ENCODE measurements around the gene TIMM8A. TPM values are rescaled to one million over a fixed set of nuclear protein-coding genes. Genes with fewer than 3 reads are reported as not detected.

TIMM8A gene, protein sequence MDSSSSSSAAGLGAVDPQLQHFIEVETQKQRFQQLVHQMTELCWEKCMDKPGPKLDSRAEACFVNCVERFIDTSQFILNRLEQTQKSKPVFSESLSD
- 1.2 and 10.7 TPM in 2 replicates for total RNA-seq

DNA sequence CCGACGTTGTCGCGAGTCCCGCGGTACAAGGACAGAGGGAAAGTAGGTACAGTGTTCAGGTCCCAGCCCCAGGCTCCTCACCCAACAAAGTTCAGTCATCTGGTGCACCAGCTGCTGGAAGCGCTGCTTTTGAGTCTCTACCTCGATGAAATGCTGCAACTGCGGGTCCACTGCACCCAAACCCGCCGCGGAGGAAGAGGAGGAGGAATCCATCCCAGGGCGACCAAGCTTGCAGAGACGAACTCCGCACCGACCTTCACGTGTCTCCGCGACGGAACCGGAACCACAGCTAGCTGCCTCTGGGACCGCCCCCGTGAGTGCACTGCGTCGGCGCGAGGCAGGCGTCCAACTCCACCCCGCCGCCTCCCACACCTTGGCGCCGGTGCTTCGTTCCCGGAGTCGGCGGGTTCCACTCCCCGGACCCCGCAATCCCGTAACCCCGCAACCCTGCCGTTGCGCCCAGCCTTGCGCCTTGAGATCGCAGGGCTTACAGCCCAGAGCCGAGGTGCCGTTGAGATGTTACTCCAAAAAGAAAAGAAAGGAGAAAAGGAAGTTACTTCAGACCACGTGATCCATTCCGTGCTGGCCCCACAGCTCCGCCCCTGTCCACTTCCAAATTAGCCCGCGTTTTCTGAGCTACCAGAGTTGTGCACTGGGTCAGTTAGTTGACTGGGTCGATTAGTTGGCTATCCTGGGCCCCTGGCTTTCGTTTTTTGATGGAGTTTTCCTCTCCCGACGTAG is at the start of gene TIMM8A:
Gene TIMM8A, minus strand, starts transcription at position 291 of the 741 bp plus-strand sequence. Its CDS starts 78 bp downstream, at position 213.
- peak; percentile 51 for DNase-seq (ENCODE audit: low read depth)

DNA sequence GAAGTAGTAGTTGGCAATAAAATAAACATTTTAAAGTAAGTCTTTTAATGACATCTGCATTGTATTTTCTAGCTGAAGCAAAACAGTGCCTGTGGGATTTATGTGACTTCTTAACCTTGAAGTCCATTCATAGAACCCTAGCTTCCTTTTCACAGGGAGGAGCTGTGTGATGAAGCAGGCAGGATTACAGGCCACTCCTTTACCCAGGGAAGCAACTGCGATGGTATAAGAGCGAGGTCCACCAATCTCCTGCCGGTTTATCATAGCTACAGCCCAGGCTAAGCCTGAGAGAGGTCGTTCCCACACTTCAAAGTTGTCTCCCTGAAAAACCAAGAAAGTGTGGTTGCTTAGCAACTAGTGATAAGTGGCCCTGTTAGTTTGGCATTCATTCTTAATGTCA is 49.2 kb upstream of the TIMM8A start:
- DNase-seq (ENCODE audit: low read depth), result peak; percentile 75

DNA sequence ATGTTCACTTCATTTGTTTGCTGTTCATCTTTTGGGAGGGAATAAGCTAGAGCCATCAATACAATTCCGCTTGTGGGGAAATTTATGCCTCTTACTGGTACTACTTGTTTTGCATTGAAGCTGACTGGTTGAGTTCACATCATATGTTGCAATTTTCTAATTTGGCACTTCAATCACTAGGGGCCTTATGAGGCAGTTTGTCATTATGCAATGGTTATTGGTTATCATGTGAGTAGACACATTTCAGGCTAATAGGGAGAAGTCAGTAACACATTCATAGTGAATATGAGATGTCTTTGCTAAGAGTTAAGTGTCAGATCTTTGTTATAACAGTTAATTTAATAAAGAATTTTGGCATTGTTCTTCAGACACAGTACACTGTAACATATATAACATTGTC is 47.2 kb upstream of the TIMM8A start:
- peak; percentile 39 for DNase-seq (ENCODE audit: low read depth)

DNA sequence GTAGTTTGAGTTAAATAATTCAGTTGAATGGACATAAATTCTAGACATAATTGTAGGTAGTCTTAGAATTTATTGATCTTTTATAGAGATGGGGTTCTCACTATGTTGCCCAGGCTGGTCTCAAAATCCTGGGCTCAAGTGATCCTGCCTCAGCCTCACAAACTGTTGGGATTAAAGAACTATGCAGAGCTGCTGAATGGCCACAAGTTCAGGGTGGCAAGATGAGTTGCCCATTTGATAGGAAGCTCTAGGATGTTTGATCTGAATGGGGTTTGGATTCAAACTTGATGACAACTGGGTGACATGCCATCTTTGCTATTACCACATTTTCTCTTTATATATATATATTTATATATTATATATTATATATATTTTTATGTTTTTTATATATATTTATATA is 45.8 kb upstream of the TIMM8A start:
- no peak for DNase-seq (ENCODE audit: low read depth)

DNA sequence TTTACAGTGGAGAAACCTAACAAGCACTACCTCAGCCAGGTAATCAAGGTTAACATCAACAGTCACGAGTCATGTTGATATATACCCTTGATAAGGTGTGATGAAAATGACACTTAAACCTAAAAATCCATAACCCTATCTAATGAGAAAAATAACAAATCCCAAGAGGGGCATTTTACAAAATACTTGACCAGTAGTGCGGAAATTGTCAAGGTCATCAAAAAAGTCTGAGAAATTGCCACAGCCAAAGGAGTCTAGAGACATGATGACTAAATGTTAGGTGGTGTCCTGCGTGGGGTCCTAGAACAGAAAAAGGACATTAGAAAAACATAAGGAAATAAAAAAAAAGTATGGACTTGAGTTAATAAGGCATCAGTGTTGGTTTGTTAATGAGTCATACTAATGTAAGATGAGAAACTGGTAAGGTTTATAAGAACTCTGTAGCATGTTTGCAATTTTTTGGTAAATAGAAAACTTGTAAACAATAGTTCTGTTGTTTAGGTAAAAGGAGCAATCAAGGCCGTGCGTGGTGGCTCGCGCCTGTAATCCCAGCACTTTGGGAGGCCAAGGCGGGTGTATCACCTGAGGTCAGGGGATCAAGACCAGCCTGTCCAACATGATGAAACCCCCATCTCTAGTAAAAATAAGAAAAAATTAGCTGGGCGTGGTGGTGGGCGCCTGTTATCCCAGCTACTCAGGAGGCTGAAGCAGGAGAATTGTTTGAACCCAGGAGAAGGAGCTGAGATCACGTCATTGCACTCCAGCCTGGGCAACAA is 45.2 kb upstream of the TIMM8A start:
- no peak for DNase-seq (ENCODE audit: low read depth)

DNA sequence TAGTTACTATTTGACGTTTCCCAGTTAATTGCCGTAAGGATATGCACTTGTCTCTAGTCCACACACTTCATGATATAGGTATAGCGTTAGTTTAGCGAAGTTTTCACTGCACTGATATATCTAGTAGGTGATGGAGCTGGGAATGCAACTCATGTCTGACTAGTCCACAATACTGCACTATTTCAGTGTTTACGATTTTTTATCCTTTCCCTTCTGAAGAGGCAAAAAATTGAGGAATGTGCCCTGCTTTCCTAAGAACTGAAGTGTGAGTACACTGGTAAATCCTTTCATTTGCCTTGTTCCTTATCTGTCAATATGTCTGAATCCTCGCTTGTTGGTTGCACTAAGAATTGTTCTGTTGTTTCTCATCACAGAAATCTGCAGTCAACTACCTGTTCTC is 43.3 kb upstream of the TIMM8A start:
- DNase-seq (ENCODE audit: low read depth), result no peak

DNA sequence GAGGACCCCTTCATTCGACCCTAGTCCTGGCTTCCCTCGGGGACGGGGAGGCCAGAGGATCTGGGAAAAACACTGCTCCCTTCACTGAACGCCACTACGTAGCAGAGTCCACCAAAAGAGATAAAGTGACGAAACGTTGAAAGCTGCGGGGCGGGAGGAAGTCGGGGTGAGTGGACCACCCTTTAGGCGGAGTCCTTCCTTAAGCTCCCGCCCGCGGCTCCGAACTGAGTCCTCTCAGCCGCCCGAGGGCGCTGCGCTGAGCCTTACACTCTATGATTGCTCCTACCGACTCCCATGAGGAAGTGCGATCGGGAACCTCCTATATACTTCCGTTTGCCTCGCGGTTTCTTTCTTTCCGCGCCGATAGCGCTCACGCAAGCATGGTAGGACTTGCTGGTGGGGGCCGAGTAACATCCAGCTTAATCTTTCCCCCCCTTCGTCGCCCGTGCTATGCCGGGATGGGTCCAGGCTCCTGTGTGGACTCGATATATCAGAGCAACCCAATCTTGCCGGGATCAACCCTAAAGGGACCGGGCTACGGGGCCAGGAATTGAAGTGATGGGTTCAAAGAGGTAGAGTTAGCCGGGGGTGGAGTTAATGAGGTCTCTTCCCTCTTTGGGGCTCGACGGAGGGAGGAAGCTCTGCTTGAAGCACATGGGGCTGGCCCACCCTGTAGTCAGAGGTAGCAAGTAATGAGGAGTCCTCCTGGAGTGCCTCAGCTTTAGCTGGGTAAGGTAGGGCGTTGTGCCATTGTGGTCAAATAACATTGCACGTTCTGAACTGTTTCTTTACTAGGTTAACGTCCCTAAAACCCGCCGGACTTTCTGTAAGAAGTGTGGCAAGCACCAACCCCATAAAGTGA is 42.4 kb upstream of the TIMM8A start, which contains the start of gene RPL36A:
Gene RPL36A, plus strand, starts transcription at position 348 of the 862 bp plus-strand sequence. Its CDS starts 33 bp downstream, at position 381.
- peak; percentile 85 for DNase-seq (ENCODE audit: low read depth)

DNA sequence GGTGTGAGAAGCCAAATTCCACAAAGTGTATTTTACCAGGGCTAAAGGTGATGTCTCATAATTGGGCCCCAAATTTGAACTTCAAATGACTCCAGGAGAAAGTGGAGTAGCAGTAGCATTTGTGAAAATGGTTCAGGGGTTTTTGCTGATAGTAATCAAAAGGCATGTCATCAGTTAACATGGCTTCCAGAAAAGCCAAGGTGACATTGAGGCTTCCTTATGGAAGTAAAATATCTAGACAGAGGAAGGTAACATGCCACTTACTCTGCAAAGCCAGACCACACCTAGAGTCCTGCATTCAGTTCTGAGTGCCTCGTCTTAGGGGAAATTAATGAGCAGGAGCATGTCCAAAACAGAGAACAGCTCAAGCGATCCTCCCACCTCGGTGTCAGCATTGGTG is 40.1 kb upstream of the TIMM8A start:
- no peak for DNase-seq (ENCODE audit: low read depth)

DNA sequence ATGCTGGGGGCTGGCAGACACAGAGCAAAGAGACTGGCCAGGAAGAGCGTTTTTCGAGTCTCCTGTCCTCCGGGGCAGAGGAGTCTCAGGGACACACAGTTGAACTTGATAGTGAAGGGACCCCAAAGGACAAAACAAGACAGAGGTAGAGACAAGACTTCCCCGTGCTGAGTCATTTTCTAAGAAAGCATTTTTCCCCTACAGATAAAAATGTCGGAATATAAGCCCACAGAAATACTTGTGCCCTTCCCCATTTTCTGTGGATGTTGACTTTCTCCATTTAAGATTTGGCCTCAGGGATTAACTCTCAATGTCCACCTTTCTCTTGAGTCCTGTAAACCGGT is 38.0 kb upstream of the TIMM8A start:
- no peak for DNase-seq (ENCODE audit: low read depth)

DNA sequence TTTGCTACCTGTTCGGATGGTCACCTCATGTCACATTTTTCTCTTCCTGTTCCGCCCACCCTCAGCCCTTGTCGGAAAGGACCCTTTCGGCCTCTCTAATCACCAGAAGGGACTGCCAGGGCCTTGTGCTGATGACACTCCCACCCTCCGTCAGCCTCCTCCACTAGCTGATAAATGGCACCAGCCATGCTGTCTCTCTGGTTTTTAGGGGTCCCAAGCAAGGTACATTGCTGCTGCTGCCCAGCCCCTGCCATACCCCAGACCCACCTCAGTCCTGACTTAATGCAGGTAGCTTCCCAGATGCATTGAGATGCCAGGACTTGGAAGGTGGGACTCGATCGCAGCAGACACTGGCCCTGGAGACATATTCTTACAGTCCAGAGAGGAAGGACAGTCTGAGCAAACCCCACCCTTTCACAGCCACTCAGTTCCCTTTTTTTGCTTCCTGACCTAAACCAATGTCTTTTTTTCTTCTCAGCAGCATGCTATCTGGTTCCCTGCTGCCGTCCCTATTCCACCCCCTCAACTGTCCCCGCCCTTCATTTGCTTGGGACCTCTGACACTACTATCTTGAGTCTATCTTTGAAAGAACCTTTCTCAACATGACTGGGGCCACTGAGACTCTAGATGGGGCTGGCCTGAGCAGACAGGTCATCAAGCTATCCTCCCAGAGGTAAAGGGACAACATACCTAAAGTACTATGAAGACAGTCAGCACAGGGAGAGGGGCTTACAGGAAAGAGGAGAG is 37.4 kb upstream of the TIMM8A start, which contains the start of gene BTK:
Gene BTK, minus strand, starts transcription at position 397 of the 747 bp plus-strand sequence. CDS start 10,907 bp downstream, outside the sequence.
- DNase-seq (ENCODE audit: low read depth), result no peak

DNA sequence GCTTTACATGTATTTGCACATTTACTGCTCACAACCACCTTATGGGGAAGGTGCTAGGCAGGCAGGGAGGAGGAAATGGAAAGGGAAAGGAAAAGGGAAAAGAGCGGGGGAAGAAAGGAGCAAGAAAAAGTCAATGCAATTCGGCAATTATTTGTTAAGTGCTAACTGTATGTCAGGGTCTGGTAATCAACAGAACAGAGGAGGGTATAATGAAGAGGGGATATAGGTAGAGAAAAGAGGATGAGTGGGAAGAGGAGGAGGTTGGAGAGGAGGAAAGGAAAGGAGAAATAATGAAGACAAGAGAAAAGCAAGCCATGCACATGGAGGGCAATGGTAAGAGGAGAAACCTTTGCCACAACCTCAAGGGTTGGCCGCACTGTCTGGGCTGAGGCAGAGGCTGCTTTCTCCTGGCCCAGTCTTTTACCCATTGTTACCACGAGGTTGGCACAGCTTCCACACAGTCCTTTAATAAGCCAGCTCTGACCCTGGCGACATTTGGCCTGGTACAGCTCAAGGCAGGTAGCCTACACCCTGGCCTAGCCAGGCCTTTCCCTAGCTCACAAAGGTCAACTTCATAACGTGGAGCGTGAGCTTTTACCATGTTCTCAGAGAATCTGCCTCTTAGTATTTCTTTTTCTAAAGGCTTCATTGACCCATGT is 36.6 kb upstream of the TIMM8A start:
- no peak for DNase-seq (ENCODE audit: low read depth)

DNA sequence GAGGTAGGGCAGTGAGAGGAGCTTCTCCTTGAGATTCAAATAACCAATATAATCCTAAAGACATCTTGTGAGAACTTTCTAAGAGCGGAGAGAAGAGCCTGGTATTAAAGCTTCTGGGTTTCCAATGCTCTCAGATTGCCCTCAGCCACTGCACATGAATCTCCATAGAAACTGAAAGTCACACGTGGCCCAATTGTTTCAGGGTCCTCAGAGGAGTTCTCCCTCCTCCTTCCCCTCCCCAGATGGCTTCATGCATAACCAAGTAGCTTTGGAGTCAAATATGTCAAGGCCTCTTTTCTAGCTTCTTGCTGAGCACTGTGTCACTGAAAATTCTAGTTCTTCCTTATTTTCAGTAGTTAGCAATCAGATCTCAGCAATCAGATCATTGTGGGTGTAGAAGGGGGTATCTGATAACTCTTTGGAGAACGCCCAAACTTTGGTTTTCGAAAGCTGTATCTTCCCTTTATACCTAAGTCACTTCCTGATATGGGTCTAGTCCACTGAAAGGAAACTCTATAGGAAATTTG is 35.2 kb upstream of the TIMM8A start:
- DNase-seq (ENCODE audit: low read depth), result no peak

DNA sequence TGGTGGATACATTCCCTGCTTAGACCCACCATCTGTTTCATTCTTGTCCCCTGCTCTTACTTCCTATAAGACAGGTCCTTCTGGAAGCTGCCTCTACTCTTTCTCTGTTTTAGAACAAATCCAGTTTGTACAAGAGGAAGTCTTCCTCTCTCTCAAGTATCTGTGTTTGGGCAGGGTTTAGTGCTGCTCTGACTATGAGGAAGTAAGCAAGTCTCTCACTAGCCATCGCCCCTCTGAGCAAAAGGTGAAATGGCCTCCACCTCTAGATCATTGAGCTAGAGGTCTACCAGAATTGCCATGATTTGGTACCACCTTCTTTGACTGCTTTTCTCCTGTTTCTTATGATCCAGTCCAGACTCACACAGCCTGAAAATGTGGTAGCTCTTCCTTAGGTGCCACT is 29.0 kb upstream of the TIMM8A start:
- no peak for DNase-seq (ENCODE audit: low read depth)

DNA sequence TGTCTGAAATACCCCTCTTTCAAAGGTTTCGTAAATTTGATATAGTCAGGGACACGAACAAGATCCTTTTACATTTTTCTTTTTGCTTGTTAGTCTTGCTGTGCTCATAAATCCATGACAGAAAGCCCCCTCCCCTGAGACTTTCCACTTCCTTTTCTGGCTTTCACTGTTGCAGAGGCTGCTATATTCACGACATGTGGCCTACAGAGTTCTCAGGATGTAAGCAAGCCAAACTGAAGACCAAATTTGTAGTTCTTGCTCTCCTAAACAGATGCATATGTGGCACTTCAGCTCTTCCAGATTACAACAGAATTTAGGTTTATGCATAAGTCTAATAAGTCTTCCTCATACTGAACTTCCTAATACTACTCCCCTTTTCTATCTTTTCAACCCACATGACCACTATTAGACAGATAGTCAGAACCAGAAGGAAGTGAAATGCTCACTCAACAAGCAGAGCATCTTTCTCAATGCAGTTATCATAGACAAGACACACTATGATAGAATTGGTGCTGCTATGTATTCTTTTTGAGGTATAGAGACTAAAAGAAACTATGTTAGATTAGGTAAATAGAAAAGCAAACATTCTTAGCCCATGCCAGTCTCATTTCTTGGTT is 22.5 kb upstream of the TIMM8A start:
- no peak for DNase-seq (ENCODE audit: low read depth)

DNA sequence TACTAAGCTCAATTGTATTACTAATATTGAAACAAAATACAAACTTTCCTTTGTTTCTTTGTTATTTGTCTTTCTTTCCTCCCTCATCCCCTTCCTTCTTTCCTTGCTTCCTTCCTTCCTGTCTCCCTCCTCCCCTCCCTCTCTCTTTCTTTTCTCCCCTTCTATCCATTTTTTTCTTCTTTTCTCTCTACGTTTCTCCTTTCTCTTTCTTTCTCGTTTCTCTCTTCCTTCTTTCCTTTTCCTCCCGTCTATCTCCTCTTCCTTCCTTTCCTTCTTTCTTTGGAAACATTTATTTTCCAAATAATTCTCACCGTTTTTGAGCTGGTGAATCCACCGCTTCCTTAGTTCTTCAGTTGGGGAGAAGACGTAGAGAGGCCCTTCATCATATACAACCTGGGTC is 21.1 kb upstream of the TIMM8A start:
- no peak for DNase-seq (ENCODE audit: low read depth)

DNA sequence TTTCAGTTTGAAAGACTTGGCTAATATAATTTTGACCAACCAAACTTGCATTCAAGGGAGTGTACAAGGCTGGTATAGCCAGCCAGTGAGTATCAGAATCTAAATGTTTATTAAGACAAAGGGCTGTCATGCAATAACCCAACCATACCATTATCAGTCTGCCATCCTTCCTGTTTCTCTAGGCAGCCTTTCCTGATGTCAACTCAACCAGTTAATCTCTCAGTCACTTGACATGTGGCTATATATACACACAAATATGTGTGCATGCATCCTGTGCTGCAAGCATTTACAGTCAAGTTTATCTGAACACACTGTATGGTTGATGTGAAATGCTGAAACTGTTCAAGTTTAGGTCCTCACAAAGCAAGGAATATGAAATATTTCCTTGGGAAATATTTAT is 20.3 kb upstream of the TIMM8A start:
- no peak for DNase-seq (ENCODE audit: low read depth)

DNA sequence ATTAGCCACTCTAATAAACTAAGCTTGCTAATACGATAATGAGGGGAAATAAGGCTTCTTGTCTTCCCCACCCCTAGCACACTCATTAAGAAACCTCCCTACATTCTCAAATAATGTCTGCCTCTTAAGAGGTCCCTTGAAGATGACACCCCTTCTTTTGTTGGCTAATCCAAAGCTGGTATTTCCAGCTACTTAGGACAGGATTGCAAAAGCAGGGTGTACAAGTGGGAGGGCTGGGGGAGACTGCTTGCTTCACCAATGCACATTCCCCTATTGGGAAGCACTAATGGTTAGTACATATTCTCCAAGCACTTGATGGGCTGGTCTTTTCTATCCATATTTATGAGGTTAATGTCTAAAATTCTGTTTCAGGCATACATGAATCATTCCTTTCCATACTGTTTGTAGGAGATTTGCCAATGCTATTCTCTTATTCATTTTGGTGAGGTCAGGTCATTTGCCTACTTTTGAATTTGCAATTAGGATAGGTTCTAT is 16.8 kb upstream of the TIMM8A start:
- no peak for DNase-seq (ENCODE audit: low read depth)

DNA sequence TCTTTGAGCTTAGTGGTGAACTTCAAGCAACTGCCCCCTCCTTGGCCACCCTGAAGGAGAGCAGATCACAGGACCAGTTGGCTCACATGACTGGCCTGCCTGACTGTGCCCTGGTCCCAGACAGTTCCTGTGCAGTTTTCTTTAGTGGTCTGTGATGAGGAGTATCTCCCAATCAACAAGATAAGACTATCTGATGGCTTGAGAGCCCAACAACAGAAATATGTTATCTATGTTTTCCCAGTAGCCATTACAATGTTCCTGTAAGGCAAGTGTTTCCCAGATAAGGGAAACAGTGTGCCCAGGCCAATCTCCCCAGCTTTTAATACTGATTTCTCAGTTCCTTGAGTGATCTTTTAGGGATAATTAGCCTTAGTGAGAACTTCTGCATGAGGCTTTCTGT is 14.2 kb upstream of the TIMM8A start:
- no peak for DNase-seq (ENCODE audit: low read depth)

DNA sequence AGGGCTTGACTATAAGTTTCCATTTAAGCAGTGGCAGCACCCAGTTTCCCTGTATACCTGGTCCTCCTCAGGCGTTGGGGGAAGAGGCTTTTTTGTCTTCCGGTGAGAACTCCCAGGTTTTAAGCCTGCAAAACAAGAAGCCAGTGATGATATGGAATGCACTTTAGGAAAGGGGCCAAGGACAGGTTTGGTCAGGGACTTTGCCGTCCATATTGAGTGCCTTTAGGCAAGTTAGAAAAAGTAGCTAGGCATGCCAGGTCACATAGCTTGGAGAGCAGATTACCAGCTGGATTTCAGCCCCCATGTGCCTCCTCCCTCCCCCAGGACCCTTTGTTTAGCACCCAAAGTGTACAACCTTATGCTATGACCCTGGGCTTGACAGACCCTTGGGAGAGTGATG is 13.6 kb upstream of the TIMM8A start:
- DNase-seq (ENCODE audit: low read depth), result no peak

DNA sequence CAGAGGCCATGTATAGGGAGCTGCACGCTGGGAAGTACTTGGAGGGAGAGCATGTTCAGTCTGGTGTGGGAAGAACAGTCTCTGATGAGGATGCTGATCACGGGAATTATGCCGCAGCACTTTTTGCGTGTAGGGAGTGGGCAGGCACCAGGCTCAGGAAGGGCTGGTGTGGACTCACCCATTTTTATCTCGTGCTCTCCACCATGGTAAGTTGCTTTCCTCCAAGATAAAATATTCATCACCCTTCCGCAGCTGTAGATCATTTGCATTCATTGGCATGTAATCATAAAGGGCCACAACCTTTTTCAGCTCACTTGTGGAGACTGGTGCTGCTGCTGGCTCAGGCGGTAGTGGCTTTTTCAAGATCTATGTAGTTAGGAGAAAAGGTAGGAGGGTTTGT is 11.8 kb upstream of the TIMM8A start:
- DNase-seq (ENCODE audit: low read depth), result no peak

Data from renal cortical epithelial cell (primary cell).